Lower leg skin (tissue), 3 donors: ENCODE data around the gene VSTM2L.

Source experiments
- POLR2A ChIP-seq, 2 donors: fragments of 450-650 bp; IDR thresholded peaks; one replicate each; pipeline ENCODE4 v1.6.1; 2016 to 2017; ENCODE audit warnings: antibody characterized with exemption in 2 of 2, mild to moderate bottlenecking in 1 of 2, moderate library complexity in 1 of 2
- TF ChIP-seq, protein P1 (sequence below), 3 donors: fragments of 450-650 bp; IDR thresholded peaks; one replicate each; pipeline ENCODE4 v1.5.1; 2016; ENCODE audit warnings: antibody characterized with exemption in 3 of 3, mild to moderate bottlenecking in 3 of 3, moderate library complexity in 2 of 3

DNA sequence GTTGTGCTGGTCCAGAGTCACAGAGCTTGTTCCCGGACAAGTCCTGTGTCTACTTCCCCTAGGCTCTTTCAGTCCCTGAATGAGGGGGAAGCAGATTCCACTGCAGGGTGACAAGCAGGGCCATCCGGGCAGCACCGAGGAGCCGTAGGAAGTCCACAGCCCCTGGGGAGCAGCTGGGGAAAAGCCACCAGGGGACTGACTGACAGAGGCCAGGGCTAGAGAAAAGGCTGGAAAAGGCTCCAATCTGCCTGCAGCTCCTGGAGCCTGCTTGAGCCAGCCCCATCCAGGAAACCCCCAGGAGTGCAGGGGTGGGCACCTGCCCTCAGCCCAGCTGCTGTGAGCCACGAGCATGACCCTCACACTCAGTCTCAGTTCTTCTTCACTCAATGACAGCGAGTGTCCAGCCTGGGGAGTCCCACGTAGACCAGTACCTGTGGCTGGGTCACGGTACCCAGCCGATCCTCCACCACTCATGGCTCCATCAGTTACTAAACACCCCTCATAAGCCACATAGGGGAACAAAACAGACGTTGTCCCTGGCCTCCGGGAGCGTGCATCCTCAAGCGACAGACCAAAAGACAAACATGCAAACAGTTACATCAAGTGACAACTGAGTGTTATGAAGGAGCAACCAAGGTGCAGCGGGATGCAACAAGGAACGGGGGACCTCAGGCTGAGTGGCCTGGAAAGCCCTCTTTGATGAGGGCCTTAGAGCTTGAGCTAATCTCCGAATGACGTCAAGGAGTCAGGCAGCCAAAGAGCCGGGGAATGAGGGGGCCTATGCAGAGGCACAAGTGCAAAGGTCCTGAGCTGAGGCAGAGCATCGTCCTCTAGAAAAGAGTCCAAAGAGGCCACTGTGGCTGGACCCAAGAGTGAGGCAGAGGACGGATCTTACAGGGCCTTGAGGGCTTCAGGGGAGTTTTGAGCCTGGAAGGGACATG lies 24.8 kb upstream of the VSTM2L start:
- TF ChIP-seq, protein P1, sequence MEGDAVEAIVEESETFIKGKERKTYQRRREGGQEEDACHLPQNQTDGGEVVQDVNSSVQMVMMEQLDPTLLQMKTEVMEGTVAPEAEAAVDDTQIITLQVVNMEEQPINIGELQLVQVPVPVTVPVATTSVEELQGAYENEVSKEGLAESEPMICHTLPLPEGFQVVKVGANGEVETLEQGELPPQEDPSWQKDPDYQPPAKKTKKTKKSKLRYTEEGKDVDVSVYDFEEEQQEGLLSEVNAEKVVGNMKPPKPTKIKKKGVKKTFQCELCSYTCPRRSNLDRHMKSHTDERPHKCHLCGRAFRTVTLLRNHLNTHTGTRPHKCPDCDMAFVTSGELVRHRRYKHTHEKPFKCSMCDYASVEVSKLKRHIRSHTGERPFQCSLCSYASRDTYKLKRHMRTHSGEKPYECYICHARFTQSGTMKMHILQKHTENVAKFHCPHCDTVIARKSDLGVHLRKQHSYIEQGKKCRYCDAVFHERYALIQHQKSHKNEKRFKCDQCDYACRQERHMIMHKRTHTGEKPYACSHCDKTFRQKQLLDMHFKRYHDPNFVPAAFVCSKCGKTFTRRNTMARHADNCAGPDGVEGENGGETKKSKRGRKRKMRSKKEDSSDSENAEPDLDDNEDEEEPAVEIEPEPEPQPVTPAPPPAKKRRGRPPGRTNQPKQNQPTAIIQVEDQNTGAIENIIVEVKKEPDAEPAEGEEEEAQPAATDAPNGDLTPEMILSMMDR (IDR thresholded peaks at IDR 0.05), result no peak
- no peak for TF ChIP-seq POLR2A (IDR thresholded peaks at IDR 0.05)
